Raji (cell line): Measurements from ENCODE around the gene KDM4C.

Source experiments
- POLR2A ChIP-seq: IDR thresholded peaks from 2 replicates; pipeline ENCODE4 v1.6.1; 2011; ENCODE audit warnings: low read depth, low read length, control low read depth; ENCODE audit not compliant: insufficient read depth

KDM4C gene

GRCh38 chr9:7088611-7089010 is 330.8 kb downstream of the KDM4C start:
- TF ChIP-seq POLR2A = no peak

- no peak for TF ChIP-seq POLR2A
Measured at GRCh38 chr9:7089406-7090193, 331.8 kb downstream of the KDM4C start.

- no peak for TF ChIP-seq POLR2A
Measured at GRCh38 chr9:7093040-7093439, 335.3 kb downstream of the KDM4C start.

GRCh38 chr9:7094052-7094451 is 336.3 kb downstream of the KDM4C start:
- no peak for TF ChIP-seq POLR2A

- TF ChIP-seq POLR2A = no peak
Measured at GRCh38 chr9:7094576-7094975, 336.8 kb downstream of the KDM4C start.

GRCh38 chr9:7095058-7095457 is 337.3 kb downstream of the KDM4C start:
- no peak for TF ChIP-seq POLR2A

- TF ChIP-seq POLR2A = no peak
Measured at GRCh38 chr9:7097040-7097715, 339.4 kb downstream of the KDM4C start.

GRCh38 chr9:7097785-7098752 is 340.3 kb downstream of the KDM4C start:
- TF ChIP-seq POLR2A = no peak

GRCh38 chr9:7103367-7103766 is 345.6 kb downstream of the KDM4C start:
- TF ChIP-seq POLR2A = no peak

GRCh38 chr9:7103771-7104170 is 346.0 kb downstream of the KDM4C start:
- no peak for TF ChIP-seq POLR2A

- no peak for TF ChIP-seq POLR2A
Measured at GRCh38 chr9:7104625-7105024, 346.9 kb downstream of the KDM4C start.

GRCh38 chr9:7105095-7105494 is 347.3 kb downstream of the KDM4C start:
- TF ChIP-seq POLR2A = no peak

GRCh38 chr9:7108936-7109335 is 351.2 kb downstream of the KDM4C start:
- TF ChIP-seq POLR2A = no peak

- no peak for TF ChIP-seq POLR2A
Measured at GRCh38 chr9:7111413-7111812, 353.6 kb downstream of the KDM4C start.

- no peak for TF ChIP-seq POLR2A
Measured at GRCh38 chr9:7115606-7116005, 357.8 kb downstream of the KDM4C start.

GRCh38 chr9:7117676-7118561 is 360.1 kb downstream of the KDM4C start:
- no peak for TF ChIP-seq POLR2A
